ENCODE data around the gene TRERF1.

- TF ChIP-seq CTCF (IDR thresholded peaks at IDR 0.05) (no peak), POLR2A (IDR thresholded peaks at IDR 0.05) (no peak)
Measured at GRCh38 chr6:42493914-42494539, 42.3 kb upstream of the TRERF1 start.
